ENCODE measurements around the gene GCDH.

DNA sequence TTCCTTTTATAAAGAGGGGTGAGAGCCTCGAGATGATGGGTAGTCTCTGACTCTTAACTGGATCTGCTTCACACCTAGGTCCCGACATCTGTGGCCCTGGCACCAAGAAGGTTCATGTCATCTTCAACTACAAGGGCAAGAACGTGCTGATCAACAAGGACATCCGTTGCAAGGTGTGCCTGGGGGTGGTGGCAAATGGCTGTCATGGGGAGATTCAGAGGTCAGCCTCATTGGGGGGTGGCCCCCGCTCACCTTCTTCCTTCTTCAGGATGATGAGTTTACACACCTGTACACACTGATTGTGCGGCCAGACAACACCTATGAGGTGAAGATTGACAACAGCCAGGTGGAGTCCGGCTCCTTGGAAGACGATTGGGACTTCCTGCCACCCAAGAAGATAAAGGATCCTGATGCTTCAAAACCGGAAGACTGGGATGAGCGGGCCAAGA lies 49.0 kb downstream of the GCDH start:
- TF ChIP-seq, protein P1, sequence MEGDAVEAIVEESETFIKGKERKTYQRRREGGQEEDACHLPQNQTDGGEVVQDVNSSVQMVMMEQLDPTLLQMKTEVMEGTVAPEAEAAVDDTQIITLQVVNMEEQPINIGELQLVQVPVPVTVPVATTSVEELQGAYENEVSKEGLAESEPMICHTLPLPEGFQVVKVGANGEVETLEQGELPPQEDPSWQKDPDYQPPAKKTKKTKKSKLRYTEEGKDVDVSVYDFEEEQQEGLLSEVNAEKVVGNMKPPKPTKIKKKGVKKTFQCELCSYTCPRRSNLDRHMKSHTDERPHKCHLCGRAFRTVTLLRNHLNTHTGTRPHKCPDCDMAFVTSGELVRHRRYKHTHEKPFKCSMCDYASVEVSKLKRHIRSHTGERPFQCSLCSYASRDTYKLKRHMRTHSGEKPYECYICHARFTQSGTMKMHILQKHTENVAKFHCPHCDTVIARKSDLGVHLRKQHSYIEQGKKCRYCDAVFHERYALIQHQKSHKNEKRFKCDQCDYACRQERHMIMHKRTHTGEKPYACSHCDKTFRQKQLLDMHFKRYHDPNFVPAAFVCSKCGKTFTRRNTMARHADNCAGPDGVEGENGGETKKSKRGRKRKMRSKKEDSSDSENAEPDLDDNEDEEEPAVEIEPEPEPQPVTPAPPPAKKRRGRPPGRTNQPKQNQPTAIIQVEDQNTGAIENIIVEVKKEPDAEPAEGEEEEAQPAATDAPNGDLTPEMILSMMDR (IDR thresholded peaks at IDR 0.05), result no peak
- TF ChIP-seq POLR2AphosphoS5 (IDR thresholded peaks at IDR 0.05), result no peak
- no peak for TF ChIP-seq POLR2A (IDR thresholded peaks at IDR 0.05)
- no peak for TF ChIP-seq EP300 (IDR thresholded peaks at IDR 0.05)

Measured in stomach (tissue), 4 donors.